Measurements from ENCODE around the gene NSG2.
"Not testable (repeated sequence)": the region's sequence is repeated elsewhere in the genome, so short reads cannot be mapped to it uniquely, and the experiment has no call there.

The NSG2 gene

GRCh38 chr5:174063082-174063756 lies 17.7 kb downstream of the NSG2 start:
- no peak for DNase-seq

DNA sequence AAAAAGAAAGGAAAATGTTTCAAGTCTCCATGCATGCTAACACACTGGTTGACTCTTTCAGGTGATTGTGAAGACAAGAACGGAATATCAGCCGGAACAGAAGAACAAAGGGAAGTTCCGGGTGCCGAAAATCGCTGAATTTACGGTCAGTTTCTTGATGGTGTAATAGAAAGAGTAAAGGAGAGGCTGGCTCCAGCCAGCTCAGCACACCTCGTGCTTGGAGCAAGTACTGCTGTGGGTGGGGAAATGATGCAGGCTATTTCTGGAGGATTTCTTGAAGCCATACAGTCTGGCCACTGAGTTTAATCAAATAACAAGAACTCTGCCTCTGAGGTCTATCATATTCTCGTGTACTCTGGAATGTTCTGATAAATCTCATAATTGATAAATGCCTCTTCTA lies 18.7 kb downstream of the NSG2 start:
- no peak for DNase-seq

DNA sequence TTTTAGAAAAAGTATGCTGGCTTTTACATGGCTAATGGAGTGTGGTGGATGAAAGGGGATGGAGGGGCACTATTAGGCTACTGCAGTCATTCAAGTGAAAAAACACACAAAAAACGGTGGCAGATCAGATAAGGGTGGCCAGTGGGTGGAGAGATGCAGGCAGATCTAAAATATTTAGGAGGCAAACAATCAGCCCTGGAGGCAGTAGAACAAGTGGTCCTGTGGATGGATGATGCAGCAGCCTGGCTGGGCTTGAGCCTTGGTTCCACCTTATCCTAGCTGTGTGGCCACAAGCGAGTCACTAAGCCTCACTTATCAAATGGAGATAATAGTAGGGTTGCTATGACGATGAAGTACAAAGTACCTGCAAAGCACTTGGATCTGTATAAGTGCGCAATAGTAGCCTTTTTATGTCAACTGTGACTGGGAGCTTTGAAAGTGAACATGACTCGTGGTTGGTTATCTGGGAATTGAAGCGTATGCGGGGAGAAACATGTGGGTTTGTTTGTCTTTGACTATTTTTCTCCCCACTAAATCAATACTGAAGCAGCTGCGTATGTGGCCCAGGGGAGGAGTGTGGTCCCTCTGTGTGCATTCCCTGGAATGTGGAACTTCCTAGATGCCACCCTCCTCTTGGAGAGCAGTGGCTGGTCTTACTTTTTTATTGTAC lies 20.2 kb downstream of the NSG2 start:
- no peak for DNase-seq

DNA sequence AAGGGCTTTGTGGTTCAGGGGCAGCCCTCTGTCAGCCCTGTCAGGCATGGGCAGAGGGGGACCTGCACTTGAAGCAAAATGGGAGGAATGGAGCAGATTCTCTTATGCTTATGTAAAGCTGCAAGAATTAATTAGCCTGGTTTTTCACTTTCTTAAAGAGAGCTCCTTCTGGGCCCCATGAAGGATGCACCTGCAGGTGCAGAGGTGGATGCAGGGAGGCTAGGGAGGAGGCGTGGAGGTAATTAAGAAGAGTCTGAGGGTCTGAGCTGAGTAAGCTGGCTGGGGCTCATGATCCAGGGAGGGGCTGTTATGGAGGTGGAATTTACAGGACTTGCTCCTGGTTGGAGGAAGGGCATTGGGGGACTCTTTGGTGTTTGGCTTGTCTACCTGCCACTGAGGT lies 22.0 kb downstream of the NSG2 start:
- no peak for DNase-seq

DNA sequence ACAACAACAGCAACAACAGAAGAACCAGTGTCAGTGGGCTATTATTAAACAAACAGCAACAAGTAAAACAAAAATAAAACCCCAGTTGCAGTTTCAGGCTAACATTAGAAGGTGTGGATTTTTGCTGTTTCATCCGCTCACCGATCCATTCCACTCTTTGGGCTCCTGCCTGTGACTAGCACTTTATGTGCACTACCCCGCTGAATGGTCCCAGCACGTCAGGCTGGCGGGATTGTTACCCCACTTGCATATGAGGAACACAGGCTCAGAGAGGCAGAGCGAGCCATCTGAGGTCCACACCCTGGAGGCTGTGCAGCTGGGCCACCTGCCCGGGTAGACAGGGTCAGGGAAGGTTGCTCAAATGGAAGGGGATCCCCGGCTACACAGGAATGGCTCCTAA lies 26.0 kb downstream of the NSG2 start:
- DNase-seq = no peak

DNA sequence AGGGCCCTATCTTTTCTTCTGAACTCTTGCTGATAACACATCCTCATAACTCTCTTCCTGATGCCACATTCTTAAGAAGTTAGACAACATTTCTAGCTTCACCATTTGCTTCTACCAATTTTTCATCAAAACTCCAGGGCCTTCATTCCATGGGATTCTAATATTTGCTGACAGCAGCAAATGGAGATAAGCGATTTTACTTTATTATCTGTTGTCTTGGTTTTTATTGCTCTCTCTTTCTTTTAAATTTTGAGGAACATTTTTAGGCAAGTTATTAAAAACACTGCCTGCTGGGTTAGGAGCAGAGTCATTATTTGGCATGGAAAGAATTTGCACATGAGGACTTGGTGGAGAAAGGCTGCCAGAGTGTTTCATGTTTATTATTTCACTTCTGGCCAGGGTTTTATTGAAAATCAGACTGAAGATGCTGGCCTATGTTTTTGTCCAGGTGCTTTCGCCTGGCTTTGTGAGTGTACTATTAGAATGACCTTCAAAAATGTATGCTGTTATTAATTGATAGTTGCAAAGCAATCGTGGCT lies 27.7 kb downstream of the NSG2 start:
- no peak for DNase-seq

GRCh38 chr5:174074369-174074768 lies 28.9 kb downstream of the NSG2 start:
- DNase-seq = no peak

- DNase-seq = no peak
Measured at GRCh38 chr5:174078416-174078815, 32.9 kb downstream of the NSG2 start.

DNA sequence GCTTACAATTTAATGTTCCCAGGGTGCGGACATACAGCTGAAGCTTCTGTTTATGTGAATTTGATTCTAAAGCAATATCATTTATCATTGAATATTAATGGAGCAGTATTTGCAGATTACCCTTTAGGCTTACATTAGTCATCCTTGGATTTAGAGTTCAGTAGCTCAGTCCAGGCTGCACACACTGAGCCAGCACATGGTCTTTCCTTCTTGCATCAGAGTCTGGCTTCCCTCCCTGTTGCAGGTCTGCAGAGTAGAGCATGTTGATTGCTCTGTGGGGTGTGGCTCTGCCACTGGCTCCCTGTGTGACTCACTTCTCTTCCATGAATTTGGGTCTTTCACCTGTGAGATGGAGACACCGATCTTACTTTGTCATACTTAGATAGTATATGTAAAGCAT lies 36.8 kb downstream of the NSG2 start:
- DNase-seq = no peak

DNA sequence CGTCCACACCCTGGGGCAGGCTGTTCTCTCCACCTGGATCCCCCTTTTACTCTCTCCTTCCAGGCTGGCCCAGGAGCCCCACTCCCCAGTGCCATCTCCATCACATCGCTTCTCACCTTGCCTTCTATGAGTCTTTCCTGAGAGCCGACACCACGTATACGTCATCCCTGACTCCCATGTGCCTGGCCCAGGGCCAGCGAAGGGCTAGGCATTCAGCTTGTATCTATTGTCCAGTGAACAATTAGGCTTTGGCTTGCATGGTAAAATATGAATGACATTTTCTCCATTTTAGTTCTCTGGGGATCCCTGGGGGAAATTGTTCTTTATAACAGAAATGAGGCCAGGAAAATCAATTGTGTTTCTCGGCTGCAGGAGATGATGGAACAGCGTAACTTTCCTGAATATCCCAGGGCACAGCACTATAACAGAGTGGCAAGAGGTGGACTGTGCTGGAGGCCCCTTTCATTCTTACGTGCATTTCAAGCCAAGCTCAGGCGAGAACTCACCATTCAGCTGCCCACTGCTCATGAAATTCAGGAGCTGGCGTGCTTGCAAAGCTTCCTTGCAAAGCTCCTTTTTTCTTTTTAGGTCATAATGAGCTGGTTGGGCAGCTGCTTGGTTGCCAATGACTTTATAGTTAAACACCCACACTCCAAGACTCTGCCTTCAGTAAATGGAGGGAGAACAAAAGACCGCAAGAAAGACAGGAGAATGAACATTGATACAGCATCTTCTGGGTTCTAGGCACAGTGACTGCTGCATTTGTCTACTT lies 37.7 kb downstream of the NSG2 start:
- no peak for DNase-seq

- no peak for DNase-seq
Measured at GRCh38 chr5:174084691-174085154, 39.2 kb downstream of the NSG2 start.

DNA sequence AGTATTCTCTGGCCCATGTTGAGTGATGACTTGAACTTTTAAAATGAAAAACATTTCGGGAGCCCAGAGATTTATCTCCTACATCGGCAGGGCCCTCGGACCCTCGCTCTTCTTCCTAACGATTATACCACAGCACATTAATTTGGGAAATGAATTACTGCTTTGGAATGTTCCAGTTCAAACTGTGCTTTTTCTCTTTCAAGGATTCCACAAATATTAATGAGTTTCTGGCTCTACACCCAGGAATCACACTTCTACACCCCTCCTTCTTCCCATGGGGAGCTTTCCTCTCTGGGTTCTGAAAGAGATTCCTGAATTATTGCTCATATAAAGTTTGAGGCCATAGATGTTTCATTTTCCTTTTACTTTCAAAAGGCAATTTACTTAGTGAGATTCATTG lies 41.2 kb downstream of the NSG2 start:
- DNase-seq = no peak

- no peak for DNase-seq
Measured at GRCh38 chr5:174087783-174088182, 42.3 kb downstream of the NSG2 start.

- DNase-seq = no peak
Measured at GRCh38 chr5:174090129-174090528, 44.6 kb downstream of the NSG2 start.

DNA sequence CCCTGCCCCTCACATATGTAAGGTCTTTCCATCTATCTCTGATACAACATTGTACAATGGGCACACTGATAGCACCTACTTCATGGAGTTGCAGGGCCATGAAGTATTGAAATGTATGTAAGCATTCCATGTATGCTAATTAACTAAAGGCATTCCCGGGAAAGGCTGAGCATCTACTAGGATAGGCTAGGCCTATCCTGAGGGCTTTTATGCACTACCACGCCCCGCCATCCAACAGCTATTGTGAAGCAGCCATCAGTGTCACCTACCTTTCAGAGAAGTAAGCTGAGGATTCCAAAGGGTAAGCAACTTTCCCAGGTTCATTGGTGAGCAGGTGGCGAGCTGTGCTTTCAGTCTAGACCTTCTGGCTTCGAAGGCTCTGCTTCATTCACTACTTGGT lies 47.6 kb downstream of the NSG2 start:
- DNase-seq = no peak

DNA sequence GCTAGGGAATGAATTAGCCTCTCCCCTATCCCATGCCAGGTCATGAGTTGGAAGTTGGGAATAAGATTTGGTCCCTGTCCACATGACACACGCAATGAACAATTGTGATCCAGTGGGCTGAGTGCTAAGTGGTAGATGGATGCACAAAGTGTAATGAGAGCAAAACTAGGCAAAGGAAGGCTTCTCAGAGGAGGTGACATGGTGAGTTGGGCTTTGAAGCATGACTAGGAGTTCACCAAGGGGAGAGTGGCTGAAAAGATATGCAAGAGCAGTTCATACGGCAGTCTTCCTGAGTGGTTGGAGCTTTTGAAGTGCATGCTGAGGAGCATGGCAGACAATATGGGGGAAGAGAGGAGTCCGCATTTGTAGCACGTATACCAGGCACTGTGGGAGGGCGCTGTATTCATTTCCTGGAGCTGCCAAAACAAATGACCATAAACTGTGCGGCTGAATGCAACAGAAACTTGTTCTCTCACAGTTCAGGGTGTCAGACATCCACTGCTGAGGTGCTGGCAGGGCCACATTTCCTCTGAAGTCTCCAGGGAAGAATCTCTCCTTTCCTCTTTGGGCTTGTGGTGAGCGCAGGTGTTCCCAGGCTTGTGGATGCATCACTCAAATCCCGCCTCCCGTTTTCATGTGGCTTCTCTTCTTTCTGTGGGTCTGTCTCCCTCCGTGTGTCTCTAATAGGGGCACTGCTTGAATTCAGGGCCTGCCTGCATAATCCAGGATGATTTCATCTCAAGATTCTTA lies 49.5 kb downstream of the NSG2 start:
- DNase-seq = no peak

GRCh38 chr5:174096619-174097018 lies 51.1 kb downstream of the NSG2 start:
- no peak for DNase-seq

DNA sequence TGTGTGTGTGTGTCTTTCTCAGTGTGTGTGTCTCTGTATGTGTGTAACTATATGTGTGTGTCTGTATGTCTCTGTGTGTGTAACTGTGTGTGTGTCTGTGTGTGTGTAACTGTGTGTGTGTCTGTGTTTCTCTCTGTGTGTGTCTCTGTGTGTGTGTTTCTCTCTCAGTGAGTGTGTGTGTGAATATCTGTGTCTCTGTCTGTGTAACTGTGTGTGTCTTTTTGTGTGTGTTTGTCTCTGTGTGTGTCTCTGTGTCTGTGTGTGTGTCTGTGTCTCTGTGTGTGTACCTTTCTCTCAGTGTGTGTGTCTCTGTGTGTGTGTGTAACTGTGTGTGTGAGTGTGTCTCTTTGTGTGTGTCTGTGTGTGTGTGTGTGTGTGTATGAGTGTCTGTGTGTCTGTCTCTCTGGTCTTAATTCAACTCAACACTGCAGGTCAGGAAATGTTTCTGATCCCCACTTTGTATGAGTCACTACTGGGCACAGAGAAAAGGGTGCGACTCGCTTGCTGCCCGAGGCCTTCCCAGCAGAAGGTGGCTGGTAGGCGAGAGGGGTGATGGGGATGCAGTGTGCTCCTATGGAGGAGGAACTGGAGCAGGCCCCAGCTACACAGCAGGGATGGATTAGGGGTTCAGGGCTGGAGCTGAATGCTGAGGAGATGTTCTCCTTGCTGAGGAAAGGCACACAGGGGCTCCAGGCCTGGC lies 52.1 kb downstream of the NSG2 start:
- no peak for DNase-seq

- DNase-seq = no peak
Measured at GRCh38 chr5:174098694-174099093, 53.2 kb downstream of the NSG2 start.

DNA sequence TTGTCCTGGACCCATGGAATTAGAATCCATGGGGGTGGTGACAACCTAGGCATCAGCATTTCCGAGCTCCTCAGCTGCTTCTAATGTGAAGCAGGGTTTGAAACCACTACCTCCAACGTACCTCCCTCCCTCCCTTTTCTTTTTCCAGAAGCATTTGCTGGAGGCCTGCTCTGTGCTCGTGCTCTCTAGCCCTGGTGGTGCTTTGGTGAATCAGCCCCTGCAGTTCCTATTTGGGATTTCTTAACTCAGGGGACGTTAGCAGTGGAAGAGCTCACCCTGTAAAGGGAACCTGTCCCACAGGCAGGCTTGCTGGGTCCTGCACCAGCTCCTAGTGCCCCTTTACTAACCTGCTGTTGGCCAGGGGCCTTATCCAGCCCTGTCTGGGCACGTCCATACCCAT lies 55.0 kb downstream of the NSG2 start:
- DNase-seq = no peak

DNA sequence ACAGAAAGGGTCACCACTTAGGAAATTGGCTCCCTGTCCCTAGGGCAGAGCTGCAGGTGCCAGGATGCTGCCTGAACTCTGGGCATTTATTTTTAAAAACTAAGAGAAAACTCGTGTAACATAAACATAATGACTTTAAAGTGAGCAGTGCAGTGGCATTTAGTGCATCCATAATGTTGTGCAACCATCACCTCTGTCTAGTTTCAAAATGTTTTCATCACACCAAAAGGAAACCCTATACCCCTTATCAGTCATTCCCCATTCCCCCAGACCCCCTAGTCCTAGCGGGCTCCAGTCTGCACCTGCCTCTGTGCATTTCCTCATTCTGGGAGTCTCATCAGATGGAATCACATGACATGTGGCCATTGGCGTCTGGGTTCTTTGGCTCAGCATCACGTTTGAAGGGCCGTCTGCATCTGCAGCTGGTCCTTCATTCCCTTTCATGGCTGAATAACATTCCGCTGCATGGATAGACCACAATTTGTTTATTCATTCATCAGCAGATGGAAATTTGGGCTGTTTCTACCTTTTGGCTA lies 55.8 kb downstream of the NSG2 start:
- DNase-seq = no peak

DNA sequence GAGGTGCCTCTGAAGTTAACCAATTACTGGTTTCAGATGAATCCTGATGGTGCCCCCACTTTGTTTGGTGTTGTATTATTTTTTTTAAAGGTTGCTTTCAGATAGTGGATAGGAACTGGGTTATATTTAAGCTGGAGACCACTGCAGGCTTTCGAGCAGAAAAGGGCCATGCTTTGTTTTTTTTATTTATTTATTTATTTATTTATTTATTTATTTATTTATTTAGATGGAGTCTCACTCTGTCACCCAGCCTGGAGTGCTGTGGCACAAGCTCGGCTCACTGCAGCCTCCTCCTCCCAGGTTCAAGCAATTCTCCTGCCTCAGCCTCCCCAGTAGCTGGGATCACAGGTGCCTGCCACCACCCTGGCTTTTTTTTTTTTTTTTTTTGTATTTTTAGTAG lies 57.1 kb downstream of the NSG2 start:
- not testable (repeated sequence) for DNase-seq

Measured in NCI-H2171 (cell line).